ENCODE measurements around the gene DOCK3.
"Not testable (repeated sequence)": the region's sequence is repeated elsewhere in the genome, so short reads cannot be mapped to it uniquely, and the experiment has no call there.

The DOCK3 gene

DNA sequence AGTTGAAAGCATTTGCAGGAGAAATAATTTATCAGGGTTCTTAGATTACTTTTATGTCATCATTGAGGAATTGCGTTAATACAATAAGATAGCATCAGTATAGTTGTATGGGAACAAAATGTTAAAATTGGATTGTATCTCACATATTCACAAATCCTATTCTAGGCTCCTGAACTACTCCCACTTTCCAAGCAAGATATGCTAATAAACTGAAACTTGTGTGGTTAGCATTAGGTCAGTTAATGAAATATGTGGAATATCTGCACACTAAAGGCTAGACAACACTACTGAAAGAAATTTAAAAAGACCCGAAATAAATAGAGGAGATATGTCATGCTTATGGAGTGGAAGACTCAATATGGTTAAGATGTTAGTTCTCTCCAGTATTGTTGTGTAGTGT is 272.7 kb downstream of the DOCK3 start:
- DNase-seq (ENCODE audit: low spot score in 2 of 2), result no peak
- H3K27me3 Mint-ChIP-seq, result peaks cover 2% of the 10 kb centered on the region
- H3K36me3 Mint-ChIP-seq, result no peaks in the 10 kb centered on the region

GRCh38 chr3:50950591-50950990 is 275.9 kb downstream of the DOCK3 start:
- H3K27me3 Mint-ChIP-seq, result peaks cover 3% of the 10 kb centered on the region
- no peaks in the 10 kb centered on the region for H3K36me3 Mint-ChIP-seq
- ATAC-seq (ENCODE audit: low read depth) (no peak), DNase-seq (ENCODE audit: low spot score in 2 of 2) (no peak)
- H3K4me1 Mint-ChIP-seq, result peaks cover 9% of the 10 kb centered on the region
- H3K9me3 Mint-ChIP-seq, result peaks cover 5% of the 10 kb centered on the region
- peak overlapping the region; percentile 18 for H3K27ac Mint-ChIP-seq
- peak overlapping the region; percentile 51 for H3K4me3 Mint-ChIP-seq

More for the DNA sequence above, 272.7 kb downstream of the DOCK3 start:
- H3K9me3 Mint-ChIP-seq, result peaks cover 3% of the 10 kb centered on the region
- ATAC-seq (ENCODE audit: low read depth), result no peak
- no peak overlapping the region for H3K27ac Mint-ChIP-seq
- no peak overlapping the region for H3K4me3 Mint-ChIP-seq
- peaks cover 9% of the 10 kb centered on the region for H3K4me1 Mint-ChIP-seq

- no peak overlapping the region for H3K27ac Mint-ChIP-seq
- H3K36me3 Mint-ChIP-seq, result no peaks in the 10 kb centered on the region
- peaks cover 4% of the 10 kb centered on the region for H3K9me3 Mint-ChIP-seq
- no peak overlapping the region for H3K4me3 Mint-ChIP-seq
- peaks cover 2% of the 10 kb centered on the region for H3K27me3 Mint-ChIP-seq
- ATAC-seq (ENCODE audit: low read depth) (no peak), DNase-seq (ENCODE audit: low spot score in 2 of 2) (no peak)
- H3K4me1 Mint-ChIP-seq, result peaks cover 9% of the 10 kb centered on the region
These were observed 279.2 kb downstream of the DOCK3 start for GRCh38 chr3:50953825-50954414.

- Mint-ChIP-seq H3K4me1 (no peaks in the 10 kb centered on the region), H3K27ac (no peak overlapping the region), H3K9me3 (no peaks in the 10 kb centered on the region), H3K36me3 (no peaks in the 10 kb centered on the region), H3K4me3 (no peak overlapping the region), H3K27me3 (peaks cover 12% of the 10 kb centered on the region)
- ATAC-seq (ENCODE audit: low read depth), result no peak
- DNase-seq (ENCODE audit: low spot score in 2 of 2), result no peak
These were observed 286.7 kb downstream of the DOCK3 start for GRCh38 chr3:50961386-50961785.

DNA sequence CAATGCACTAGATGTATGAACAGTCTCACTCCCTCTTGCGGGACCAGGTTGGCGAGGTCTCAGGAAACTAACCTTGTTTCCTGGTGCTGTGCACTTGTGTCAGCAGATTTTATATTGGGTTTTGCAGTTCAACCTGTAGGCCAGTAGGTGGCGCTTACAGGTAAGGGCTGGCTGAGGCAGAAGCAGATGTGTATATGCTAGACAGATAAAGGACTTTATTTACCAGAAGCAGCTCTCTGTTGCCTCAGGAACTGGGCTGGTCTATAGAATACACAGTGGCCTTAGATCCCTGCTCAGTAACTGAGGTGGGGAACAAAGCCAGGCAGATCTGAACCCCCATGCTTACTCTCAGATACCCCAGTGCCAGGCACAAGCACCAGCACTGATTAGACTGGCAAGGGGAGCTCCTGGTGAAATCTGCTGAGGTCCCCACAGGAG is 296.8 kb downstream of the DOCK3 start:
- no peaks in the 10 kb centered on the region for H3K36me3 Mint-ChIP-seq
- no peak overlapping the region for H3K27ac Mint-ChIP-seq
- H3K4me1 Mint-ChIP-seq, result peaks cover 3% of the 10 kb centered on the region
- peaks cover 4% of the 10 kb centered on the region for H3K9me3 Mint-ChIP-seq
- H3K27me3 Mint-ChIP-seq, result peaks cover 7% of the 10 kb centered on the region
- peak; percentile 64 for ATAC-seq (ENCODE audit: low read depth)
- DNase-seq (ENCODE audit: low spot score in 2 of 2), result peak; percentile 33 to 48
- H3K4me3 Mint-ChIP-seq, result no peak overlapping the region

DNA sequence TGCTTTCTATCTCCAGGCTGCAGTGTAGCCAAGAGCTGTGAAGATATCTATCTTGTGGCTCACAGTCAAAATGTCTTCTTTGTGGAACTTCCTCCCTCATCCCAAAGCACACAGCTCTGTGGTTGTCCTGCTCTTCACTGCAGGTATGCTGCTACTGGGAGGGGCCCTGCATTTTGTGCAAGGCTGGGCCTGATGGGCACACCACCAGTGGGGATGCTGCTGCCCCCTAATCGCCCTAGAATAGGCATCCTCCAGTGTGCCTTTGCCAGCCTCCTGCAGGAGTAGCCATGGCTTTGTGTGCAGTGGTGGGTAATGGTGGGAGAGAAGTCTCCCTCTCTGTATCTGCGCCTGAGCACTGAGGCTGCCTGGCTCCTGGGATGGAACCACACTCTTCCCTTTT is 297.3 kb downstream of the DOCK3 start:
- H3K9me3 Mint-ChIP-seq, result peaks cover 3% of the 10 kb centered on the region
- H3K36me3 Mint-ChIP-seq, result no peaks in the 10 kb centered on the region
- peaks cover 7% of the 10 kb centered on the region for H3K27me3 Mint-ChIP-seq
- H3K4me1 Mint-ChIP-seq, result peaks cover 3% of the 10 kb centered on the region
- no peak overlapping the region for H3K4me3 Mint-ChIP-seq
- DNase-seq (ENCODE audit: low spot score in 2 of 2) (no peak), ATAC-seq (ENCODE audit: low read depth) (no peak)
- H3K27ac Mint-ChIP-seq, result no peak overlapping the region

- DNase-seq (ENCODE audit: low spot score in 2 of 2); H3K36me3 Mint-ChIP-seq; ATAC-seq (ENCODE audit: low read depth); H3K27me3 Mint-ChIP-seq; H3K27ac Mint-ChIP-seq; H3K4me3 Mint-ChIP-seq; H3K4me1 Mint-ChIP-seq; H3K9me3 Mint-ChIP-seq: not testable (repeated sequence)
These were observed 303.9 kb downstream of the DOCK3 start for GRCh38 chr3:50978586-50978985.

- peaks cover 8% of the 10 kb centered on the region for H3K27me3 Mint-ChIP-seq
- H3K4me3 Mint-ChIP-seq, result no peak overlapping the region
- no peak for DNase-seq (ENCODE audit: low spot score in 2 of 2)
- no peak overlapping the region for H3K27ac Mint-ChIP-seq
- no peaks in the 10 kb centered on the region for H3K4me1 Mint-ChIP-seq
- H3K36me3 Mint-ChIP-seq, result peaks cover 3% of the 10 kb centered on the region
- H3K9me3 Mint-ChIP-seq, result peaks cover 4% of the 10 kb centered on the region
- ATAC-seq (ENCODE audit: low read depth), result no peak
These were observed 304.4 kb downstream of the DOCK3 start for GRCh38 chr3:50978991-50979667.

DNA sequence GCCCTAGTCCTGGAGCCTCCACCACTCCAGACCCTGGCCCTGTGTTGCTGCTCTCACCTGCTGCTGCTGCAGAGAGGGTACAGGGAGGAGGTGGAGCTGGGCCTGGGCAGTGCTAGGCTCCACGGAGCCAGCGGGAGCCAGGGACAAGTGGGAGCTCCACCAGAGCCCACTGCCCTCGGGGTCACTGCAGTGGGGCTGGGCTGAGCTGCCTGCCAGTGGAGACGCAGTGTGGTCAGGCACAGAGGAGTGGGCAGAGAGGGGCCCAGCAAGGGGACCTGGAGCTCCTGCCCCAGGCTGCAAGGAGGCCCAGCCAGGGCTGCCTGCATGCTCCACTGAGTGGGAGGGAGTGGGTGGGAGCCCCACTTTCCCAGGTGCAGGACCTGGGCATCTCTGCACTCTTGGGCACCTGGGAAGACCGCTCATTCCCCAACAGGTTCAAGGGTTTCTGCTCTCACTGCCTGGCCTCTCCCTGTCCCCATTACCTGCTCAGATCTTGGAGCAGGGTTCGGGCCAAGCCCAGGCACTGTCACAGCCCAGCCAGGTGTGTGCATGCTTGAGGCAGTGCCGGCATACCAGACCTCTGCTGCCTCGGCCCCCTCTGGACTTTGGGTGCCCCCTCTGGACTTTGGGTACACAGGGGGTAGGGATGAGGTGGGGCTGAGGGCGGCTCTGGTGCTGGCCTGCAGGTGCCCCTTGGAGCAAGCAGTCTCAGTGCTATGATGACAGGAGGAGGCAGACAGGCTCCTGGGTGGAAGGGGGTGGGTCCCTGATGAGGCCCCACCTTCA is 308.0 kb downstream of the DOCK3 start:
- Mint-ChIP-seq H3K27me3 (peaks cover 14% of the 10 kb centered on the region), H3K4me1 (no peaks in the 10 kb centered on the region), H3K27ac (no peak overlapping the region), H3K9me3 (peaks cover 1% of the 10 kb centered on the region), H3K4me3 (no peak overlapping the region), H3K36me3 (peaks cover 2% of the 10 kb centered on the region)
- no peak for DNase-seq (ENCODE audit: low spot score in 2 of 2)
- no peak for ATAC-seq (ENCODE audit: low read depth)

DNA sequence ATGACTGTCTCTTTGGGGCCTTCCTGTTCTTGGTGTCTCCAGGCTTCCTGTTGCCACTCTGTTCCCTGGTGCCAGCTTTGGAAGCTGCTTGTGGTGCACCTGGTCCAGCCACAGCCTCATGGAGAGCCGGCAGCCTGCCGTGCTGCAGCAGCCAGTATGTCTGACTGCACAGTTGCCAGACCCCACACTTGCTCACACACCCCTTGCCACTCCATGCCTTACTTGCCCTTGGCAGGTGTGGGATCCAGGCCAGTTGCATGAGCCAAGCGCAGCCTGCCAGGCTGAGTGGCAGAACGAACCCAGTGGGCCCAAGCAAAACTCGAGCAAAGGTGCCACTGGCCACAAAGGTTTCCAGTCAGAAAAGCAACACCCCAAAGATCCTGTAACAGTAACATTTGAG is 309.2 kb downstream of the DOCK3 start:
- no peaks in the 10 kb centered on the region for H3K4me1 Mint-ChIP-seq
- H3K36me3 Mint-ChIP-seq, result peaks cover 2% of the 10 kb centered on the region
- H3K9me3 Mint-ChIP-seq, result peaks cover 1% of the 10 kb centered on the region
- H3K27ac Mint-ChIP-seq, result no peak overlapping the region
- no peak overlapping the region for H3K4me3 Mint-ChIP-seq
- no peak for DNase-seq (ENCODE audit: low spot score in 2 of 2)
- no peak for ATAC-seq (ENCODE audit: low read depth)
- H3K27me3 Mint-ChIP-seq, result peaks cover 14% of the 10 kb centered on the region

DNA sequence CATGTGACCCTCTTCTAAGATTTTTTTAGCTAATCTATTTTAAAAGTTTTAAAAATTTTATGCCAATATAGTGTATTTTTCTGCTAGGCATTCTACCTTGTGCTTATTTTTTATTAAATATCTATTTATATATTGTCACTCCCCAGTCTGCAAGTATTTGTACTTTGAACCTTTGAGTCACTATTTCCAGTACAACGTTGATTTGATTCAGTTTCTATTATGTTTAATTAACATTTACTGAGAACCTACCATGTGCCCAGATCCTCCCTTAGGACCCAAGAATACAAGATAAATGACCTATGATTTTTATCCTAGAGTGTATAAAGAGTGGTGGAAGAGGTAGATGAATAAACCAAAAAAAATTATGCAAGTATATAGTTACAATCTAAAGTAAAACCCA is 311.2 kb downstream of the DOCK3 start:
- H3K4me3 Mint-ChIP-seq, result no peak overlapping the region
- no peak for ATAC-seq (ENCODE audit: low read depth)
- no peaks in the 10 kb centered on the region for H3K4me1 Mint-ChIP-seq
- H3K9me3 Mint-ChIP-seq, result peaks cover 5% of the 10 kb centered on the region
- DNase-seq (ENCODE audit: low spot score in 2 of 2), result no peak
- H3K36me3 Mint-ChIP-seq, result peaks cover 2% of the 10 kb centered on the region
- H3K27ac Mint-ChIP-seq, result no peak overlapping the region
- peaks cover 13% of the 10 kb centered on the region for H3K27me3 Mint-ChIP-seq

- H3K9me3 Mint-ChIP-seq, result peaks cover 10% of the 10 kb centered on the region
- peaks cover 2% of the 10 kb centered on the region for H3K36me3 Mint-ChIP-seq
- no peak for ATAC-seq (ENCODE audit: low read depth)
- H3K4me1 Mint-ChIP-seq, result no peaks in the 10 kb centered on the region
- H3K4me3 Mint-ChIP-seq, result no peak overlapping the region
- no peak for DNase-seq (ENCODE audit: low spot score in 2 of 2)
- H3K27ac Mint-ChIP-seq, result no peak overlapping the region
- H3K27me3 Mint-ChIP-seq, result peaks cover 13% of the 10 kb centered on the region
These were observed 312.0 kb downstream of the DOCK3 start for GRCh38 chr3:50986726-50987125.

DNA sequence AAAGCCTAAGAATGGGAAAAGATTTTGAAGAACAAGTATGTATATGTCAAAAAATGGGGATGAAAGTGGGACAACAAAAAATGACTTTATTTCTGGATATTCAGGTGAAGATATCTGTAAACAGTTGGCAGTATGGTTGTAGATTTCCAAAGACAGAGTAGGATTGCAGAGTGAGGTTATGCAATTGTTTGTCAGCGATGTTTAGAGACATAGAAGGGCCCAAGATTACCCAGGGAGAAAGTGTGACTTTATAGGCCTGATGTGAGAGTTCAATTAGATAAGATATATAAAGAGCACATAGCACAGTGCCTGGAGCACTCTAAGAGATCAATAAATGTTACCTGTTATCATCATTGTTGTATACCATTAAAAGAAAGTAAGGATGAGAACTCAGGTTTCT is 319.8 kb downstream of the DOCK3 start:
- no peak overlapping the region for H3K27ac Mint-ChIP-seq
- no peak overlapping the region for H3K4me3 Mint-ChIP-seq
- H3K27me3 Mint-ChIP-seq, result peaks cover 1% of the 10 kb centered on the region
- H3K36me3 Mint-ChIP-seq, result no peaks in the 10 kb centered on the region
- peaks cover 12% of the 10 kb centered on the region for H3K9me3 Mint-ChIP-seq
- ATAC-seq (ENCODE audit: low read depth) (no peak), DNase-seq (ENCODE audit: low spot score in 2 of 2) (no peak)
- peaks cover 6% of the 10 kb centered on the region for H3K4me1 Mint-ChIP-seq

GRCh38 chr3:50995085-50995824 is 320.5 kb downstream of the DOCK3 start:
- DNase-seq (ENCODE audit: low spot score in 2 of 2), result no peak
- Mint-ChIP-seq H3K4me1 (peaks cover 6% of the 10 kb centered on the region), H3K9me3 (peaks cover 11% of the 10 kb centered on the region), H3K27me3 (no peaks in the 10 kb centered on the region), H3K36me3 (no peaks in the 10 kb centered on the region), H3K27ac (no peak overlapping the region), H3K4me3 (no peak overlapping the region)
- ATAC-seq (ENCODE audit: low read depth), result no peak

All from memory B cell (primary cell).